ENCODE results near the gene ARHGEF4. TPM values are rescaled to one million over a fixed set of nuclear protein-coding genes. Genes with fewer than 3 reads are reported as not detected.

The ARHGEF4 gene
- polyA plus RNA-seq, 1 donor, result 7.4 TPM

- DNase-seq, result no peak
Measured at GRCh38 chr2:131040661-131041401, 204.1 kb downstream of the ARHGEF4 start.

- no peak for DNase-seq
Measured at GRCh38 chr2:131041402-131042147, 204.9 kb downstream of the ARHGEF4 start.

- DNase-seq, result no peak
Measured at GRCh38 chr2:131042148-131042775, 205.5 kb downstream of the ARHGEF4 start.

- no peak for DNase-seq
Measured at GRCh38 chr2:131043199-131044074, 206.7 kb downstream of the ARHGEF4 start.

- no peak for DNase-seq
Measured at GRCh38 chr2:131044075-131044756, 207.5 kb downstream of the ARHGEF4 start.

GRCh38 chr2:131044757-131045150 is 208.0 kb downstream of the ARHGEF4 start:
- DNase-seq, result no peak

GRCh38 chr2:131045286-131046027 is 208.7 kb downstream of the ARHGEF4 start:
- DNase-seq, result no peak

GRCh38 chr2:131046028-131046917 is 209.6 kb downstream of the ARHGEF4 start:
- DNase-seq, result no peak

- DNase-seq, result no peak
Measured at GRCh38 chr2:131046918-131047652, 210.4 kb downstream of the ARHGEF4 start.

- no peak for DNase-seq
Measured at GRCh38 chr2:131047920-131048560, 211.3 kb downstream of the ARHGEF4 start.

- DNase-seq, result no peak
Measured at GRCh38 chr2:131048641-131049040, 211.9 kb downstream of the ARHGEF4 start.

GRCh38 chr2:131049150-131049718 is 212.5 kb downstream of the ARHGEF4 start:
- no peak for DNase-seq

GRCh38 chr2:131050896-131051295 is 214.2 kb downstream of the ARHGEF4 start:
- no peak for DNase-seq

- DNase-seq, result no peak
Measured at GRCh38 chr2:131052741-131053263, 216.1 kb downstream of the ARHGEF4 start.

- no peak for DNase-seq
Measured at GRCh38 chr2:131054488-131054887, 217.8 kb downstream of the ARHGEF4 start.

- DNase-seq, result no peak
Measured at GRCh38 chr2:131055169-131056065, 218.7 kb downstream of the ARHGEF4 start.
